ENCODE results near the gene ZNF814.
"Not testable (repeated sequence)": the region's sequence is repeated elsewhere in the genome, so short reads cannot be mapped to it uniquely, and the experiment has no call there.

The ZNF814 gene

GRCh38 chr19:57888560-57889231 is at the start of gene ZNF814:
Gene ZNF814, minus strand, starts transcription at chr19:57889037. Its CDS starts 235 bp downstream, at chr19:57888802.
- Mint-ChIP-seq H3K4me1 (peaks cover 46% of the 10 kb centered on the region), H3K27me3 (no peaks in the 10 kb centered on the region), H3K4me3 (peak within 1 kb of the TSS; percentile 96), H3K27ac (peak within 1 kb of the TSS; percentile 92), H3K36me3 (peaks cover 48% of the 10 kb centered on the region), H3K9me3 (peaks cover 3% of the 10 kb centered on the region)
- peak; percentile 98 for ATAC-seq

- peaks cover 19% of the 10 kb centered on the region for H3K4me1 Mint-ChIP-seq
- H3K27me3 Mint-ChIP-seq: no peaks in the 10 kb centered on the region
- peaks cover 87% of the 10 kb centered on the region for H3K36me3 Mint-ChIP-seq
- H3K9me3 Mint-ChIP-seq: peaks cover 18% of the 10 kb centered on the region
- no peak overlapping the region for H3K4me3 Mint-ChIP-seq
- no peak for ATAC-seq
- peak overlapping the region; percentile 96 for H3K27ac Mint-ChIP-seq
These were observed 46.9 kb upstream of the ZNF814 start for GRCh38 chr19:57935731-57936130.

GRCh38 chr19:57934820-57935665 is 46.2 kb upstream of the ZNF814 start, which contains the start of gene ZNF418:
Gene ZNF418, minus strand, starts transcription at chr19:57935402. Its CDS starts 1,580 bp downstream, at chr19:57933822.
- Mint-ChIP-seq H3K4me3 (peak within 1 kb of the TSS; percentile 97), H3K9me3 (peaks cover 19% of the 10 kb centered on the region), H3K36me3 (peaks cover 88% of the 10 kb centered on the region), H3K4me1 (peaks cover 19% of the 10 kb centered on the region), H3K27ac (peak within 1 kb of the TSS; percentile 96), H3K27me3 (no peaks in the 10 kb centered on the region)
- ATAC-seq: peak; percentile 99

- no peak for ATAC-seq
- peaks cover under 1% of the 10 kb centered on the region for H3K4me1 Mint-ChIP-seq
- no peaks in the 10 kb centered on the region for H3K27me3 Mint-ChIP-seq
- H3K9me3 Mint-ChIP-seq: peaks cover 22% of the 10 kb centered on the region
- no peak overlapping the region for H3K4me3 Mint-ChIP-seq
- H3K36me3 Mint-ChIP-seq: peaks cover 82% of the 10 kb centered on the region
- no peak overlapping the region for H3K27ac Mint-ChIP-seq
These were observed 38.8 kb upstream of the ZNF814 start for GRCh38 chr19:57927587-57927986.

GRCh38 chr19:57916168-57916995 is 27.5 kb upstream of the ZNF814 start, which contains the start of gene ZNF417:
Gene ZNF417, minus strand, starts transcription at chr19:57916592. Its CDS starts 181 bp downstream, at chr19:57916411.
- ATAC-seq: peak; percentile 100
- Mint-ChIP-seq H3K36me3 (peaks cover 70% of the 10 kb centered on the region), H3K4me3 (peak within 1 kb of the TSS; percentile 86), H3K4me1 (peaks cover 44% of the 10 kb centered on the region), H3K27ac (peak within 1 kb of the TSS; percentile 96)
- H3K27me3 Mint-ChIP-seq, H3K9me3 Mint-ChIP-seq: not testable (repeated sequence)

- no peak overlapping the region for H3K27ac Mint-ChIP-seq
- no peak for ATAC-seq
- peaks cover 4% of the 10 kb centered on the region for H3K9me3 Mint-ChIP-seq
- H3K4me1 Mint-ChIP-seq: peaks cover 45% of the 10 kb centered on the region
- H3K36me3 Mint-ChIP-seq: peaks cover 68% of the 10 kb centered on the region
- peak overlapping the region; percentile 35 for H3K4me3 Mint-ChIP-seq
- H3K27me3 Mint-ChIP-seq: no peaks in the 10 kb centered on the region
These were observed 25.7 kb upstream of the ZNF814 start for GRCh38 chr19:57914531-57914930.

GRCh38 chr19:57907394-57907793 is 18.6 kb upstream of the ZNF814 start:
- no peaks in the 10 kb centered on the region for H3K27me3 Mint-ChIP-seq
- no peaks in the 10 kb centered on the region for H3K9me3 Mint-ChIP-seq
- H3K4me3 Mint-ChIP-seq: no peak overlapping the region
- no peak for ATAC-seq
- H3K36me3 Mint-ChIP-seq: peaks cover 48% of the 10 kb centered on the region
- H3K4me1 Mint-ChIP-seq: peaks cover 32% of the 10 kb centered on the region
- no peak overlapping the region for H3K27ac Mint-ChIP-seq

GRCh38 chr19:57905258-57905657 is 16.4 kb upstream of the ZNF814 start:
- peak; percentile 75 for ATAC-seq
- Mint-ChIP-seq H3K27me3 (no peaks in the 10 kb centered on the region), H3K27ac (peak overlapping the region; percentile 2), H3K9me3 (no peaks in the 10 kb centered on the region), H3K4me1 (peaks cover 20% of the 10 kb centered on the region), H3K4me3 (no peak overlapping the region), H3K36me3 (peaks cover 34% of the 10 kb centered on the region)

GRCh38 chr19:57903618-57904184 is 14.9 kb upstream of the ZNF814 start:
- Mint-ChIP-seq H3K9me3 (no peaks in the 10 kb centered on the region), H3K4me1 (peaks cover 20% of the 10 kb centered on the region), H3K27ac (peak overlapping the region; percentile 2), H3K27me3 (no peaks in the 10 kb centered on the region), H3K4me3 (no peak overlapping the region), H3K36me3 (peaks cover 23% of the 10 kb centered on the region)
- no peak for ATAC-seq

GRCh38 chr19:57900311-57900710 is 11.5 kb upstream of the ZNF814 start:
- Mint-ChIP-seq H3K27ac (no peak overlapping the region), H3K4me3 (no peak overlapping the region), H3K9me3 (no peaks in the 10 kb centered on the region), H3K4me1 (peaks cover 15% of the 10 kb centered on the region), H3K27me3 (no peaks in the 10 kb centered on the region), H3K36me3 (peaks cover 13% of the 10 kb centered on the region)
- ATAC-seq: no peak

GRCh38 chr19:57890706-57891105 is 1.9 kb upstream of the ZNF814 start:
- Mint-ChIP-seq H3K36me3 (peaks cover 28% of the 10 kb centered on the region), H3K4me1 (peaks cover 34% of the 10 kb centered on the region)
- H3K9me3 Mint-ChIP-seq, H3K27me3 Mint-ChIP-seq, H3K4me3 Mint-ChIP-seq, H3K27ac Mint-ChIP-seq, ATAC-seq: not testable (repeated sequence)

GRCh38 chr19:57888107-57888559 is 704 bp downstream of the ZNF814 start:
- Mint-ChIP-seq H3K4me3 (peak overlapping the region; percentile 96), H3K4me1 (peaks cover 51% of the 10 kb centered on the region), H3K36me3 (peaks cover 53% of the 10 kb centered on the region), H3K27ac (peak overlapping the region; percentile 92), H3K9me3 (peaks cover 3% of the 10 kb centered on the region), H3K27me3 (no peaks in the 10 kb centered on the region)
- ATAC-seq: peak; percentile 4

GRCh38 chr19:57887195-57887941 is 1.5 kb downstream of the ZNF814 start:
- no peaks in the 10 kb centered on the region for H3K27me3 Mint-ChIP-seq
- H3K4me3 Mint-ChIP-seq: peak overlapping the region; percentile 96
- peaks cover 60% of the 10 kb centered on the region for H3K36me3 Mint-ChIP-seq
- H3K27ac Mint-ChIP-seq: peak overlapping the region; percentile 92
- H3K4me1 Mint-ChIP-seq: peaks cover 51% of the 10 kb centered on the region
- ATAC-seq: no peak
- peaks cover 3% of the 10 kb centered on the region for H3K9me3 Mint-ChIP-seq

- H3K4me3 Mint-ChIP-seq: no peak overlapping the region
- H3K9me3 Mint-ChIP-seq: peaks cover 3% of the 10 kb centered on the region
- H3K36me3 Mint-ChIP-seq: peaks cover 60% of the 10 kb centered on the region
- H3K27me3 Mint-ChIP-seq: no peaks in the 10 kb centered on the region
- ATAC-seq: no peak
- peaks cover 51% of the 10 kb centered on the region for H3K4me1 Mint-ChIP-seq
- H3K27ac Mint-ChIP-seq: no peak overlapping the region
These were observed 2.8 kb downstream of the ZNF814 start for GRCh38 chr19:57886046-57886445.

Data from stimulated activated memory B cell treated with anti-CD40 and anti-IgM and Interleukin-4, amounts not matched to agents 10 μg/mL and 1 μg/mL and 100 μg/mL, for 72 hours (primary cell).